GM21528 (cell line): Measurements from ENCODE around the gene ZC3H18.
A peak's percentile ranks its signal among the peaks of the same experiment; 100 is the strongest.

Experiments used
- ATAC-seq: cut with Tn5 transposase; IDR thresholded peaks from one replicate; pipeline ENCODE4 v1.9.1; 2021; ENCODE audit warnings: mild to moderate bottlenecking, moderate library complexity; ENCODE audit not compliant: unreplicated experiment, low FRiP score

Gene ZC3H18

DNA sequence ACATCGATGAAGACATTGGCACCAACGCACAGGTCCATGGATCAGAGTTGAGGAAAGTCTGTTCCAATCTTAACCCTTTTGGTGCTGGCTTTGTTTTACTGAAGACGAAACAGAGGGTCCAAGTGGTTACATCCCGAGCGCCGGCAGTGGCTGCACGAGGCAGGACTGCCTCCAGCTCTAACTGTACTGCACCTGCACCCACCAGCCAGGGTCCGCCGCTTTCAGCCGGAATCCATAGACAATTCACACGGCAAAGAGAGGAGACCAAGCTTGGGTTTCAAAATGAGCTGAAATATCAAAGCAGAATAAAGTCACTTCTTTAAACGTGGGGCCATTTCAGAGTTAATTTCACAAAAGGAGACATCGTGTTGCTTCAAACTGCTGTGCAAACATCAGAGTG, 21.2 kb upstream of the ZC3H18 start:
- ATAC-seq = no peak

GRCh38 chr16:88549671-88550245, 20.4 kb upstream of the ZC3H18 start:
- no peak for ATAC-seq

DNA sequence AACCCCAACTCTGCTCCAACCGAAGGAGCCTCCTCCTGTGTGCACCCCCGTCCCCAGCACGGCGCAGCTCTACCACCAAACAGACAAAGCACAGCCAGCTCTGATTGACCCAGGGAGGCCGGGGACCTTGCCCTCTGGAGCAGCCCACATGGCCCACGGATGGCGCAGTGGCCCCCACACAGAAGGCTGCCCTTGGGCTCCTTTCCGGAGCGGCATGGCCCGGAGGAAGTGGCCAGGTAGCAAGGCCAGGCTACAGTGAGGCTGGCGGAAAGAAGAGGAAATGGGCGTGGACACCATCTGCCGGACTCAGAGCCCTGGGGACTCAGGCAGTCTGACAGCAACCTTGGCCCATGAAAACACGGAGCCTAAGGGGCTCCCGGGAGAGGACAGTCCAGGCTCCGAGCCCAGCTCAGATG, 19.9 kb upstream of the ZC3H18 start:
- no peak for ATAC-seq

DNA sequence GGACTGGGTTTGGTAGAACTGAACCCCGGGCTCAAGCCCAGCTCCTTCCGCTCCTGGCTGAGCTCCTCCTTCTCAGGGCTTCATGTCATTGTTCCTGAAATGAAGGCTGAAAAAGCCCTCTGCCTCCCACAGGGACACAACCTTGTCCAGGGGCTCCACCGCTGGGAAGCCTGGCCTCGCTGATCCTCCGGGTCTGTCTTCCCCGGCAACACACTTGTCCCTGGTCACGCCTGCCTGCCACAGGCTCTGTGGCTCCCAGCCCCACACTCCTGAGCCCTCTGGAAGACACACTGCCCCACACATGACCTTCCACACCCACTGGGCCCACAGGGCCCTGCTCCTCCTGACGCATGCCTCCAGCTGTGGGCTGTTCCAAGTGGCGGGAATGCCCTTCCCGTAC, 18.0 kb upstream of the ZC3H18 start:
- no peak for ATAC-seq

DNA sequence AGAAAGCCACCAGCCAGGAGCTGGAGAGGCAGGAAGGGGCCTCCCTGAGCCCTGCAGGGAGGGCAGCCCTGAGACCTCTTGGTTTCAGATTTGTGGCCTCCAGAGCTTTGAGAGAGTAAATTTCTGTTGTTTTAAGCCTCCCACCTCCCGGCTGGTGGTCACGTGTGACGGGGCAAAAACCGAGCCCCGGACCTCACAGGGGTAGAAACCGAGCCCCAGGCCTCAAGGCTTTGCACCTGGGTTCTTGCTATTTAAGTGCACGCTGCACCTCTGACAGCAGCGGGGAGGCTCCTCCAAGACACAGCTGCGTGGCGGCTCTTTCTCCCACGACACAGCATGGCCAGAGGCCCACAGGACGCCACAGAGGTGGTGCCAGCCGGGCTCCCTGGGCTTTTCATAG, 17.4 kb upstream of the ZC3H18 start:
- ATAC-seq = no peak

DNA sequence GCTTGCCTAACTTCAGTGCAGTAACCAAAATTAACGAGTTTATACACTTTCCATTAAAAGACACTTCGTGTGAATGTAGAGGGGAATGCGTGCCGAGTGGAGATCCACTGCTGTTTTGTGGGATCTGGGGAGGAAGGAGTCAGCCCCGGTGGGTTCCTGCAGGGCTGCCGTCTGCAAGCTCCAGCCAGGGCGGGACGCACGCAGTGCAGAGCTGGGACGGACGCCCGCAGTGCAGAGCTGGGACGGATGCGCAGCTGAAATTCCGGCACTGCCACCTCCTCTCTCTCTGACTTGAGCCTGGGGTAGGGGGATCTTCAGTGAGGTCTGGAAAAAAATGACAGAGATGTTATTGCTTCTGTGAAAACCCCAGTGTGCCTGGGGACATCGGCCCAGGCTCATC, 16.5 kb upstream of the ZC3H18 start:
- no peak for ATAC-seq

GRCh38 chr16:88554711-88555264, 15.4 kb upstream of the ZC3H18 start:
- ATAC-seq = no peak

DNA sequence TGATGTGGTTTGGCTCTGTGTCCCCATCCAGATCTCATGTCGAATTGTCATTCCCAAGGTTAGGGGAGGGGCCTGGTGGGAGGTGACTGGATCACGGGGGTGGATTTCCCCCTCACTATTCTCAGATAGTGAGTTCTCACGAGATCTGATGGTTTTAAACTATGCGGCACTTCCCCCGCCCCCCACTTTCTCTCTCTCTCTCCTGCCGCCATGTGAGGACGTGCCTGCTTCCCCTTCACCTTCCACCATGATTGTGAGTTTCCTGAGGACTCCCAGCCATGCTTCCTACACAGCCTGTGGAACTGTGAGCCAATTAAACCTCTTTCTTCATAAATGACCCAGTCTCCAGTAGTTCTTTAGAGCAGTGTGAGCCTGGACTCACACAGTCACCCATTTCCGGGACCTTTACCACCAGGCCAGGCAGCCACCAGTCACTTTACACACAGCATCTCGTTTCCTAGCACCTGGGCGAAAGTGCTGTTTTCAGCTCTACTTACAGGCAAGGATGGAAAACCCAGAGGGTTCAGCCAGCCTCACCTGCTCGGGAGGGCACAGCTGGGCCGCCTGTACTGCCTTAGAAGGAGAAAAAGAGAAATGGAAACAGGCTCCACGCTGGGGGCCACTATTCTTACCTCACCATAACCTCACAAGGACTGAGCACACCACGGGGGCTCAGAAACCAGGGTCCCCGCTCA, 13.8 kb upstream of the ZC3H18 start:
- ATAC-seq = no peak

- ATAC-seq = no peak
Measured at GRCh38 chr16:88558457-88559442, 11.5 kb upstream of the ZC3H18 start.

- ATAC-seq = no peak
Measured at GRCh38 chr16:88560714-88561484, 9.3 kb upstream of the ZC3H18 start.

- no peak for ATAC-seq
Measured at GRCh38 chr16:88561485-88562359, 8.5 kb upstream of the ZC3H18 start.

DNA sequence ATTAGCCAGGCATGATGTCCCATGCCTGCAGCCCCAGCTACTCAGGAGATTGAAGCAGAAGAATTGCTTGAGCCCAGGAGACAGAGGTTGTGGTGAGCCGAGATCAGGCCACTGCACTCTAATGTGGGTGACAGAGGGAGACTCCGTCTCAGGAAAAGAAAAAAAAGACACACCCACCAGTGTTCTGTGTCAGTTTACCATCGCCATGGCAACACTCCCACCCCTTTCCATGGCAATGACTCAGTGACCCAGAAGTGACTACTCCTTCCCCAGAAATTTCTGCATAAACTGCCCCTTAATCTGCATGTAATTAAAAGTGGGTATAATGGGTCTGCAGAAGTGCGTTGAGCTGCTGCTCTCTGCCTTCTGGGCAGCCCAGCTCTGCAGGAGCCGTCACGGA, 4.0 kb upstream of the ZC3H18 start:
- ATAC-seq = no peak

DNA sequence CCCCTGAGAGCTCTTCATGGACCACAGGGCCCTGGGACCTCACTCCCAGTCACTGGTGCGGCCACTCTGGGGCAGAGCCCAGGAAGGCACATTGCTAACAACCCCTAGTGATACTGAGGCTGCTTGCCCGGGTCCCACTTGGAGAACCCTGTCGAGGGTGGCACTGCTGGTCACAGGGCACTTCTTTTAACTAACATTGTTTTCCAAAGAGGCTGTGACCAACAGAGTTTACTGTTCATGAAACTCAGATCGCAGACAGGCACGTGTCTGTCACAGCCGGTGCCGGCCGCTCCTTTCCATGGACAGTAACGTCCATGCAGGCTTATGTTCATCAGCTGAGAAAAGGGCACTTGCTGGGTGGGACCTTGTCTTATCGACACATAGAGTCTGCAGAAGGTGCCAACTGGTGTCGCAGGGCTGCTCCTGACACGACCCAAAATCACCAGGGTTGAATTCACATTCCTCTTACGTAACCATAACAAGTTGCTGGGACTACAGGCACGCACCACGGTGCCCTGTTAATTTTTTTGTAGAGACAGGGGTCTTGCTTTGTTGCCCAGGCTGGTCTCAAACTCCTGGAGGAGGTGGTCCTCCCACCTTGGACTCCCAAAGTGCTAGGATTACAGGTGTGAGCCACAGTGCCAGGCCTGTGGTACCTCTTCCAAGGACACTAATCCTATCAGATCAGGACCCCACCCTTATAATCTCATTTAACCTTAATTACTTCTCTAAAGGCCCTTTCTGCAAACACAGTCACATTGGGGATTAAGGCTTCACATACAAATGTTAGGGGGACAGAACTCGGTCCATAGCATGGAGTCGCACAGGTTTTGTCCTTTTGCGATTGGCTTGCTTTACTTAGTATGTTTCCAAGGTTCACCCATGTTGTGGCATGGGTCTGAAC, 1.2 kb upstream of the ZC3H18 start:
- ATAC-seq = no peak

DNA sequence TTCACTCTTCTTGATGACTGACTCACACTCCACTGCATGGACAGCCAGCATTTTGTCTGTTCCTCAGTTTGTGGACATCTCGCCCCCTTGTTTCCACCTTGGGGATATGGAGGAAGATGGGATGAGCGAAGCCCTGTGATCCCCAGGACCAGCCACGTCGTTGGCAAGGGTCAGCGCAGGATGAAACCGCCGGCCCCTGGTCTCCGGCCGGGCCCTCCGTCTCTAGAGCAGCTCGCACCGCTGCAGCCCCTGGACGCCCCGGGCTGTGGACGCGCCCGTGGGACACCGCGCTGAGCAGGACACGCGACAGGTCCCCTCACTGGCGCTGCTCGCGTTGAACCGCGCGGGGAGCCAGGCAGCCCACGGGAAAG, 604 bp upstream of the ZC3H18 start:
- peak; percentile 21 for ATAC-seq

GRCh38 chr16:88570691-88571092, 489 bp downstream of the ZC3H18 start:
- ATAC-seq = no peak

- ATAC-seq = no peak
Measured at GRCh38 chr16:88575251-88575650, 5.0 kb downstream of the ZC3H18 start.

DNA sequence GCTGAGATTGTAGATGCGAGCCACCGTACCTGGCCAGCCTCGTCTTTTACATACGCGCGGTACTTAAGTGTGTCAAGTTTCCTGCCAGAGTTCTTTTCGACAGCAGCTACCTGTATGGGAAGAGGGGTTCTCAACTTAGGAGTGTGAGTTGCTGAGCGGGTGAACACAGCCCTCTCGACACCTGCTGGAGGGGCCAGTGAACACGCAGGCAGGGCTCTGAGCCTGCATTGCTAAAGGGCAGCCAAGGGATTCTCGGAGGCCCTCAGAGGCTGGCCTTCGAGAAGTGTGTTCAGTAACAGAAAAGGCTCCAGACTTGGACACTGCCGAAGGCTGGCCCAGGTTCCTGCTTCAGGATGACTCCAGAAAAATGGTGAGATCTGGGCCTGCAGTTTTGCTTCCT, 6.1 kb downstream of the ZC3H18 start:
- ATAC-seq = no peak

- ATAC-seq = no peak
Measured at GRCh38 chr16:88577166-88577565, 7.0 kb downstream of the ZC3H18 start.
